CD4-positive, alpha-beta T cell treated with Interleukin-2 at 100 ng/mL for 4 hours (primary cell): ENCODE data around the gene NEDD9.
A peak's percentile ranks its signal among the peaks of the same experiment; 100 is the strongest.

Experiments
- DNase-seq: peaks from one replicate; pipeline ENCODE4 v3.0.0-alpha.2; 2020; ENCODE audit warnings: low spot score

NEDD9 gene, protein sequence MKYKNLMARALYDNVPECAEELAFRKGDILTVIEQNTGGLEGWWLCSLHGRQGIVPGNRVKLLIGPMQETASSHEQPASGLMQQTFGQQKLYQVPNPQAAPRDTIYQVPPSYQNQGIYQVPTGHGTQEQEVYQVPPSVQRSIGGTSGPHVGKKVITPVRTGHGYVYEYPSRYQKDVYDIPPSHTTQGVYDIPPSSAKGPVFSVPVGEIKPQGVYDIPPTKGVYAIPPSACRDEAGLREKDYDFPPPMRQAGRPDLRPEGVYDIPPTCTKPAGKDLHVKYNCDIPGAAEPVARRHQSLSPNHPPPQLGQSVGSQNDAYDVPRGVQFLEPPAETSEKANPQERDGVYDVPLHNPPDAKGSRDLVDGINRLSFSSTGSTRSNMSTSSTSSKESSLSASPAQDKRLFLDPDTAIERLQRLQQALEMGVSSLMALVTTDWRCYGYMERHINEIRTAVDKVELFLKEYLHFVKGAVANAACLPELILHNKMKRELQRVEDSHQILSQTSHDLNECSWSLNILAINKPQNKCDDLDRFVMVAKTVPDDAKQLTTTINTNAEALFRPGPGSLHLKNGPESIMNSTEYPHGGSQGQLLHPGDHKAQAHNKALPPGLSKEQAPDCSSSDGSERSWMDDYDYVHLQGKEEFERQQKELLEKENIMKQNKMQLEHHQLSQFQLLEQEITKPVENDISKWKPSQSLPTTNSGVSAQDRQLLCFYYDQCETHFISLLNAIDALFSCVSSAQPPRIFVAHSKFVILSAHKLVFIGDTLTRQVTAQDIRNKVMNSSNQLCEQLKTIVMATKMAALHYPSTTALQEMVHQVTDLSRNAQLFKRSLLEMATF

DNA sequence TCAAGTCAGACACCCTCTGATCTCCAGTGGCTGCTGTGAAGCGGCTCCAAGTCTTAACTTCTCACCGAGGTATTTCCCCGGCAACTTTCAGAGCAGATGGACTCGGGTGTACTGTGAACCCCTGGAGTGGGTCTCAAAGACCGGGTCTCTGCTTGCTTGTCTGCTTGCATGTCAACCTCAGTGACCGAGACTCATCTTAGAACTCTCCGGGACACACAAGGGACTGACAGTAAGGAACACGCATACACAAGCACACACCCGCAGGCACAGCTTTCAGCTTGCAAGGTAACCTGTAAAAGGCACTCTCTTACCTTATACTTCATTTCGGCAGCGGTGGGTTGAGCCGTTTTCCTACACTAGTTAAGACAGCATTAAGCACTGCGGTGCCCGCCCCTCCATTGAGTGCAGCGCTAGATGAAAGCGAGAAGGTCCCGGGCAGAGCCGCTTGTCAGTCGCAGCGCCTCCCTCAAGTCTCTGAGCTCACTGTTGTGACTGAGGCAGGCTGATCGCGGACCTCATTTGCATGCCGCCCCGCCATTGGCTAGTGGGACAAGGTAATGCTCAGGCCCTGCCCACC lies at the start of gene NEDD9:
NEDD9 (minus strand) TSS at position 476 of the 577 bp plus-strand sequence; CDS start at position 323, 153 bp downstream.
- peak; percentile 96 for DNase-seq

DNA sequence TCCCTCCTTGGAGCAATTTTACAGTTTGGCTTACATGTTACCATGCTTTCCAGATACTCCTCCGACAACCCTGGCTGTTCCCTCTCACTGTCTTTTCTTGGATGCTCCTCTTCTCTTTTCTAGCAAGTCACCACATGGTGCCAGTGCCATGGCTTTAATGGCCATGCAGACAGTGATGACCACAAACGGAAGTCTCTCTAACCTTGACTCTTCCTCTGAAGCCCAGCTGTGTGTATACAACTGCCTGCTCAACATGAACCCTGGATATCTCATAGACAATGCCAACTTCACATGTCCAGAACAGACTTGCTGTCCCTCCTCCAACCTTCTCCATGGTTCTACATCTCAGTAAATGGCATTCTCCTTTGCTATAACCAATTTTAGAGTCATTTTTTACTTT lies 49.8 kb upstream of the NEDD9 start:
- DNase-seq, result no peak

DNA sequence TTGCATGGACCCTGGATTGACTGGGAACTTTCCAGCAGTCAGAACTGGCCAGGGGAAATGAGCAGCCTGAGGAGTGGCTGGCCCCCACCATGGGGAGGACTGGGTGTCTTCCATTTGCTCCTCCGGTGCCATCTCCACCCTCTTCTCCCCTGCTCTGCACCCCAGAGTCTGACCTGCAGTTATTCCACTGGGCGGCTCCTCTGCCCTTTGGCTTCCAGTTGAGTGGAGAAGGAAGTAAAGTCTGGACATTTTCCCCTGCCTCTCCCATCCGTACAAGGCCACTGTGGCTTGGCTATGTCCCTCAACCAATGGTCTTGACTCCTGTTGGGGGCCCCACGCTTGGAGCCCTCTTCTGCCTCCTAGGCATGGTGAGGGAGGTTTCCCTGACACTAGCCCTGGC lies 47.9 kb upstream of the NEDD9 start:
- no peak for DNase-seq

DNA sequence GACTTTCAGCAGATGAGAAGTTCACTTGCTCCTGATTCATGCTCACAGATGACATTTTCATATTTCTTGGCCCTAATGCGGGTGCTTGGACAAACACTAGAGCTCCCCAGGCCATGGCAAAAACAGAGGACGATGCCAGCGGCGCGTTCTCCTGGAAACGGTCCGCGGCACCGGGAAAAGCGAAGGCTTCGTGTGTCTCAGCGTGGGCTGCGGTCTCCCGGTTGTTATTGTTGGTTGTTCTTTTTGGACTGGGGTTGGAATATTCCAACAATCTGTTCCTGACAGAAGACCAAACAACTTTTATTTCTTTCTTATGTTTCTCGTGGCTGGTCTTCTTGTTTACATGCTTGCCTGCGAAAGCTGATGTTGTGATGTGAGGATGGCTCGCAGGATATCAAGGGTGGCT lies 46.8 kb upstream of the NEDD9 start:
- no peak for DNase-seq

DNA sequence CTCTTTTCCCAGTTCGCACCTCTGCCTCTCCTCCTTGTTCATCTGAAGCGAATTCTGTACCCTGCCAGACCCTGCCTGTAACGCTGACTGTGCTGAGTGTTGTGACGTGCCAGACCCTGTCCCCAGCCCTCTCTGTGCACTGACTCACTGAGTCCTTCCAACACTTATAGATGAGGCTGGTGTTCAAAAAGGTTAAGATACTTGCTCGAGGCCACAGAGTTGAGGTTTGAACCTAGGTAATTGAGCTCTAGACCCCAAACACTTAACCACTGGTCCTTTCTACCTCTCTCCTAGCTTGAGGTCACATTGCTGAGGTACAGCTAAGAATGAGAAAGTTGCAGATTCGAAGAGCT lies 45.7 kb upstream of the NEDD9 start:
- peak; percentile 55 for DNase-seq

DNA sequence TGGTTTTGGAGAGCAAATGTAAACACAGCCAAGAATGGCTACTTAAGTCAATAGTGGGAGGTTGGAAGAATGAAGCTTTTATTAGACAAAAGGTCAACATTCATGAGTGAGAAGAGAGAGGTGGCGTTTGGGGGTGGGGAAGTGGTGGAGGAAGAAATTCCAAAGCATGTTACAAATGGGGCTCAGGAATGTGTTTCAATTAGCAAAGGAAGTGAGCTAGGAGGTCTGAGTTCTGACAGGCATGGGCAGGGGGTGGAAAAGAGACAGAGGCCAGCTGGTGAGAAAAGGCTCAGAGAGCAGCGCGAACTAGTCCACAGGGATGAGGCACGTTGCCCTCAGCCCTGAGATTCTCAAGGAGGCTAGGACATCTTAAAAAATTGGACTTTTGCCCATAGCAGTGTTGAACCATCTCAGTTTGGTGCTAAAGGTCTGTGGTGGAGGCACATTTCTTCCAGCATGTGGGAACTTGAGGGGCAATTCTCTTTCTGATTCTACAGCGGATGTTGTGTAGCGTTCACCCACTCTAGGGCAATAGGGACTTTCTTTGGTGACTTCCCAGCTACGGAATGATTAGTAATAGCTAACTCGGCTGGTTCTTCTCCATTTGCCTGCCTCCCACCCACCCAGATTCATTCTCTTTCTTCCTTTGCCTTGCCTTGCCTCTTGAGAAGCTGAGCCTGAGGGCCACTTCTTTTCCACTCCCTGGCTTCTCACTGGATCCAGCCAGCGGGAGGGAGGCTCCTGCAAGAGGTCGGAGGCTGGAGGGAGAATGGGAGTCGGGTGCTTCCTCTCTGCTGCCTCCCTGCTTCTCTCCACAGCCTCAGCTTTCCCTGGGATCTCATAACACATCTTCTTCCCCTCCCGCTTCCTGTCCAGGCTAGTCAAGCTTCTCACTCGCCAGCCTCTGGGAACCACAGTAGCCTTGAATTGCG lies 45.1 kb upstream of the NEDD9 start:
- DNase-seq, result peak; percentile 47

DNA sequence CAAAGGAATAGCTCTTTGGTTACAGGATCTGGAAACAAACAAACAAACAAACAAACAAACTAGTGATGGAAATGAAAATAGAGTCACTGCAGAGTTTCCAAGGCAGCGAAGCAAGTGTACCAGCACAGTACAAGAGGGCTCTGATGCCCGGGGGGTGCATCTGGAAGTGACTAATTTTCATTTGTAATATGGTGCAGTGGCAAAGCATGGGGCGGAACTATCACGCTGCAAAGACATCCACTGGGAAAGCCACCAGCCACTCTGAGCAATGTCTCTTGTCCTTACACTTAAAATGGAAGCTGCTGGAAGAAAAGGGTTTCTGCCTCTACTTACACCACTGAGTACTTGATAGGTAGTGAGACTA lies 44.4 kb upstream of the NEDD9 start:
- DNase-seq, result no peak

DNA sequence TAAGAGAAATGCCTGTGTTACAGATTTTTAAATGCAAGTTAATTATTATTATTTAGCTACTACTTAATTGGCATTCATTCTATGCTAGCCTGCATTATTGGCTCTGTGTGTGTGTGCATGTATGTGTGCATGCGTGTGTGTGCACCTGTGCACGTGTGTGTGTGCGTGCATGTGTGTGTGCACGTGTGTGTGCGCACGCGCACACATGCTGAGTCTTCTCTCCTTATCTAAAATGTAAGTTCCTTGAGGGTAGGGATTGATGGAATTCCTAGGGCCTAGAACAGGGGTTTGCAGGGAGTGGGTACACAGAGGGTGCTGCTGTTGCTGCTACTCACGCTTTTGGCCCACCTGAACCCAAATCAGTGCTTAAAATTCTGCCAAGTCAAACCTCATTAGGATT lies 43.8 kb upstream of the NEDD9 start:
- no peak for DNase-seq

DNA sequence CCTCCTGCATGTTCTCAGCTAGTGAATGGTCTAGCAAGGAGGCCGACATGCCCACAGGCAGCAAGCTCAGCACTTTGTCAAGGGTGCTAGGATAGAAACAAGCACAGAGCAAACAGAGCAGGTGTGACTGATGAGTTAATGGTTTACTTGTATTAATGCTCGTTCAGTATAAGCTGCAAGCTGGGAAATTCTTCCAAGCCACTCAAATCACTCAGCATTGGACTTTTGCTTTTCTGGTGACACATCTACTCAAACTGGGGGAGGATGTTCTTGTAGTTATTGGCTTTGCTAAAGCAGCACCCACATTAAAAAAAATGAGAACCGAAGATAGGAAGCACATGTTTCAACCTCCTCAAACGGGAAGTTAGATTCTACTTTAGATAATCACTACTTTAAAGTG lies 43.1 kb upstream of the NEDD9 start:
- peak; percentile 63 for DNase-seq

DNA sequence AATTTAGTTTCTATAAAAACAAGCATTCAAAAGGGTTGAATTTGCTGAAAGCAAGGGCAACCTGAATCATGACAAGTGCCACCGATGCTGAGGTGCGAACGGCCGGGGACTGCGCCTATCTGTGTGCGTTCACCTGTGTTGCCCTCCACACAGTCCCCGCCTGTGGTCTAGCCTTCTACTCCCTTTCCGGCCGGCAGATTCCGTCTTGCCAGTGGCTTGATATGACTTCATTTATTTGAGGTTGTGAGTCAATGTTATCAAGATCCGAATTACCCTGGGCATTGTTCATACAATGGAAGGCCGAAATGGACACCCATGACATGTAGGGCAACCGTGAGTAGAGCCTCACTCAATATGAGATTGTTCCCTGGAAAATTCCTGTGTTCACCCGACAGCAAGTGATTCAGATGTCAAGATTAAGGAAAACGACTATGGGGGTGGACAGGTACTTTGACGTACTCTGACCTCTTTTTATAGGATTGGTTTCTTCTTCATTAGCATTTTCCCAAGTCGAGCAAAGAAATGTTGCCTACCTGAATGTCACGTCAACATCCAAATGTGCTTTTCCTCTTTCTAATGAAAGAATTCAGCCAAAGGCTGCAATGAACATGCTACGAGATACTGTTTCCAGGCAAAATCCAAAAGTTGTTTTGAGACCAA lies 41.1 kb upstream of the NEDD9 start:
- DNase-seq, result no peak

DNA sequence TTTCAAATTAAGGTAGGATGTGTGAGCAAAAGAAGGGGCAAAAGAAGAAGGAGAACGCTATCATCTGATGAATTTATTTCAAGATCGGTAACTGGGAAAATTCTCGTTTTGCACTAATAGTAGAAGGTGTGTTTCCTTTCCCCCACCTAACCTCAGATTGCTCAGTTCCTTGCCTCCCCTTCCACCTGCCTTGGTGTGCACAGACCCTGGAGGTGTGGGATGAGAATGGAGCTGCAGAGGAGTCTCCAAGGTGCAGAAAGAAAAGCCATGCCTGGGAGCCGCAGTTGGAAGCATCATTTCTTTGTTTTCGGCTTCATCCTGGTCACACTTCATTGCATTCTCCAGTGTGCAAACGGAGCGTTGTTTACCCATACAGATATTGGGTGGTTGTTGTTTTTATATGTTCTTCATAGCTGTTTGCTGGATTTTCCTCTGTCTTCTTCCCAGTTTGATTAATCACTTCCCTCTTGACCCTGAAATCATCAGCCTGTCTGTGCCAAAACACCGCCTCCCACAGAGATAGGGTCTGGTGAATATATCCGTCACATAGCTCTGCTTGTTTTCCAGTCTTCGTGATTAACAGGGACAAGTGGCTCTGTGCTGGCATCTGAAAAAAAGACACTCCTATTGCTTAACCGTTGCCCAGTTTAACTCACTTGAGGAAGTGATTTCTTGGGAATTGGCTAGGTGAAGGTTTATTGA lies 40.2 kb upstream of the NEDD9 start:
- DNase-seq, result no peak

DNA sequence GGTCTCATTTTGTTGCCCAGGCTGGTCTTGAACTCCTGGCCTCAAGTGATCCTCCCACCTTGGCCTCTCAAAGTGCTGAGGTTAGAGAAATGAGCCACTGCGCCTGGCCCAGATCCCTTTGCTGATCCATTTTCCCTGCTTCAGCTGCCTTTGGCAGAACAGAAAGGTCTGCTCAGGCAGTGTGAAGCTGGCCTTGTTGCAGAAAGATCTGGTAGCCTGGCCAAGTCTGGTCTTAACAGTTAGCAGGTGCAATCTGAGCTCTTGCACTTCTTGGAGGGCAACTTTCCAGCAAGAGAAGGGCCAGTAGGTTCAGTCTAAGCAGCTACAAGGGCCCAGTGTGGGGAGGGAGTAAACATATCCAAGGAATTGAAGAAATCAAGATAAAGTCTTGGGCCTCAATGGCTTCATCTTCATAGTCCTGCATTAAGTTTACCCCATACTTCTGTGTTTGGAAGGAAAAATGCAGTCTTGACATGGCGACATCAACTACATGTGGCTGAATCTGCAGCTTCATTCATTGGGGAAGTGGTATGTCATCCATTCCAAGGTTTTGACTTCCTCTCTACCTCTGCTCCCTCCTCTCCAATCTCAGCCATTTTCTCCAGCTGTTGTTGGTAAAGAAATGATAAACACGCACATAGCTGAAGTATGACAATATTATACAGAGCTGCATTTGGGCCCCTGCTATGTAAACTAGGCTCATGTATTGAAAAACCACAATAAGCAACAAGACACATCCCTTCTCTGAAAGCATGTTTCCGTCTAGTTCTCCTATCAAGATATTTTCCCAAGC lies 39.0 kb upstream of the NEDD9 start:
- no peak for DNase-seq

DNA sequence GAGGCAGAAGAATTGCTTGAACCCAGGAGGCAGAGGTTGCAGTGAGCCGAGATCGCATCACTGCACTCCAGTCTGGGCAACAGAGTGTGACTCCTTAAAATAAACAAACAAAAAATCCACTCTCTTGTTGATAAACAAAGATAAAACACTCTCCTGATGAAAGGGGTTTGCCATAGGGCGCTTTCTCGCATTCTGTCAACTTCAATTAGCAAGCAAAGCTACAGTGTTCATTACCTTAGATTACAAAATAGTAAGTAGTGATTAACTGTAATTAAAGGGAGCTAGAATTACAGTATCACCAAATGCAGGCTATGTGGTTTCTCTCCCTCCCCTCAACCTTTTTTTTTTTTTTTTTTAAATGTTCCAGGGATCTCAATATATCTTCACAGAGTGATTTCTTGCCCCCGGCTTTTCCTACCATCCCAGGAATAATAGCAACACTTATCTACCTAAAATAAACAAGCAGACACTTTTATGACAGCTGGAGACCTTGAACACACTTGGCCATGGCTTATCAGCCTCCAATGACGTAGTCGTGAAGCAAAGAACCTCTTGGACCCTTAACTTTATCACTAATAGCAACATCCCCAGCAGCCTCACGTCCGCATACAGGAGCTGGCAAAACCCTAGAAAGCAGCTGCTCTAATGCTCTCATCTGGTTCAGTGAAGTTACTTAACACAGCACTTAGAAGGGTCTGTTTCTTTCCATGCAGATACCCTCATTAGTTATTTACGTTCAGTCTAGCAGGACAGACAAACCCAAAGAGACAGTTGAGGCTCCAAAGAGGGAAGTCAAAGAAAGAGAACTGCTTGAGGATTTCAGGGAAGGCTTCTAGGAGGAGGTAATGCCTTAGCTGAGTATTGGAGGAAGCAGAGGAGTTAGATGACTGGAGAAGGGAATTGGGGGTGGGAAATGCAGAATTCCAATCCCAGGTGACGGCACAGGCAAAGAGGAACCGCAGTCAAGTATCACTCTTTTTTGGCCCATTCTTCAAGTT lies 37.9 kb upstream of the NEDD9 start:
- DNase-seq, result no peak

DNA sequence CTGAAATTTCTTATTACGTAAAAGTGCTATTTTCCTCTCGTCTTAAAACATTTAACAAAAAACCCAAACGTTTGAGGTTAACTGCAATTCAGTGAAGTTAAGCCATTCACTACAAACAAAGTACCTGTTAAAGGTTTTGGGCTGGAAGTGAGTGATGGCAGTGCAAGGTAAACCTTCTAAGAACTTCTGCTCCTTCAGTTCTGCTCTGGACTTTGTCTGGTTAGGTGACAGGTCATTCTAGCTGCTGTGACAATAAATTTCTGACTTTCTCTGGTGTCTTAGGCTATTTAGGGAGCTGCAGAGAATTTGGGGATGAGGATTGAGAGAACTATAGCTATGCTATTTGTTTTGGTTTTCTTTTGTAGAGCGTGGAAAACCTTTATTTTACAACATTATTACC lies 36.5 kb upstream of the NEDD9 start:
- no peak for DNase-seq

DNA sequence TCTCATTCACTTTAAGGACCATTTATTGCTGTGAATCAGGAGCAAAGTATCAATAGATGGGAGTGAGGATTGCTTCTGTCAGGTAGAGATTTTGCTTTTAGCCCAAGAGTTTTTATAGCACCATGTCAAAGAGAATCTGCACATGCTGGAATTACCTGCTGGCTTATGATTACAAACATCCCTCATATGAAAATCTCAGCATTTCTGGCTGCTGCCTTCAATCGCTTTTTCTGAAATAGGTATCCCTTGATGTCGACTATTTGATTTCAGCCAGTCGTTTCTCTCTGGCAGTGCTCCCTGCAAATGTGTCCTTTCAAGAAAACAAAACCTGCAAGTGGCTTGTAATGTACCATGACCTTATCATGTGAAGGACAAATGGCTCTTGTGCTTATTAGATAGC lies 34.5 kb upstream of the NEDD9 start:
- no peak for DNase-seq

DNA sequence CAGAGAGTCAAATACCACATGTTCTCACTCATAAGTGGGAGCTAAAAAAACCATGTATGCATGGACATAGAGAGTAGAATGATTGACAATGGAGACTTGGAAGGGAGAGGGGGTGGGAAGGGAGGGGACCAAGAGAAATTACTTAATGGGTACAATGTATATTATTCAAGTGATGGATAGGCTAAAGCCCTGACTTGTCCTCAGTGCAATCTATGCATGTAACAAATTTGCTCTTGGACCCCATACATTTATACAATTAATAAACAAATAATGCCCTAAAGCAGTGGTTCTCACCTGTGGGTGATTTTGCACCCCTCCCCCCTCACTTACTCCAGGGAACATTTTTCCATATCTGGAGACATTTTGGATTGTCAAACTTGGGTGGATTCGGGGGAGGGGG lies 33.5 kb upstream of the NEDD9 start:
- DNase-seq, result no peak

DNA sequence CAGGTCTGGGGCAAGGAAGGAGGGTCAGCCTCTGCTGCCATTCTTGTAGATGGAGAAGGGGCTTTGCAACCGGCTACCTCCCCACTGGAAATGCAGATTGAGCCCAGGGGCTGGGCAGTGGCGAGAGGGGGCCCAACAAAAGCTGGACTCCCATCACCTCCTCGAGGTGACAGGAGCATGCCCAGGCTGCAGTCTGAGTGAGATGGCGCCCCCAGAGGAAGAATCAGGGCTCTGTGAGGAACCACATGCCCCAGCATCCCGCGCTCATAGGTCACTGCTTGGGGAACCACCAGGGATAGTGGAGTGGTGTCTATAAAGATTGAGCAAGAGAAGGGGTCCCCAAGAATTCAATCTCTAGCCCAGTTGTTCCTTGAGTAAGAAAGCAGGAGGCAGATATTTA lies 31.6 kb upstream of the NEDD9 start:
- no peak for DNase-seq

DNA sequence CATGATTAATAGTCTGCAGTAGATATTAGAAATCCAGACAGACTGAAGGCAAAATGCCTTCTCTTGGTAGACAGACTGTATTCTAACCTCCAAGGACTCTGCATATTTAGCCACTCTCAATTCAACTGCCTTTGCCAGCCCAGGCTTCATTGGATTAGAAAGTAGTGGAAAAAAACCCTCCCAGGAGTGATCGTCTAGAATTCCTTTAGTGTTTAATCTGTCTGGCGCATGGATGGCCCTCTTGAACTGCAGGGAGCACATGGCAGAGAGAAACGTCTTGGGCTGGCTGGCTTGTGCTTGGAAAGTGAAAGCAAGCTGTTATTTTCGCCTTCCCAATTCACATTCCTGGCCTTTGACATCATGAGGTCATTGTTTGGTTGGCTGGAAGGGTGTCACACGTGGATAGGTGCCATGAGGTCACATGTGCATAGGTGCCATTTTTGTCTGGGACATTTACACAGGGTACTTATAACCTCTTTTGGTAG lies 30.9 kb upstream of the NEDD9 start:
- no peak for DNase-seq

DNA sequence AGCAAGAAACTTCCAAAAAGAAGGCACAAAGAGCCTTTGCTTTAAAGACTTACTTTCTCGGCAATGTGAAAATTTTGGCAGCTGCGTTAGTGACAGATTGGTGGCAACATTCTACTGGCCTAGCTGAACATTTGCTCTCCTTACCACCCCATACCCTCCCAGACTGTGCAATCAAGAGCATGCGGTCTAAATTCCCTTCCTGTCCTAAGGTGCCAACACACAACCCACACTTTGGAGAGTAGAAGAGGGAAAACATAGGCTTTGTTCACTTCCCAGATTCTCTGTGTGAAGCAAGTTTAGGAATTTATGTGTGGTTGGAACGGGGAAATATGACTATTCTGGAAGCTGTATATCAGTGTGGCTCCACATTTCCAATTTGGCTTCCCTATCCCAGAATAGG lies 29.8 kb upstream of the NEDD9 start:
- DNase-seq, result no peak
